K562 (cell line): ENCODE results near the gene CERS6. TPM values are rescaled to one million over a fixed set of nuclear protein-coding genes. Genes with fewer than 3 reads are reported as not detected.

Experiments used
- ATAC-seq: fragments of 200-7000 bp; cut with Tn5 transposase; 3 replicates; pipeline ENCODE4 v1.9.1; 2020; ENCODE audit warnings: moderate library complexity
- BruUV-seq: library from RNA; stranded (reverse); fragments of 400-500 nt; replicated peaks from 2 replicates; lab custom pipeline; 2021; lab: Mats Ljungman, UMichigan
- CTCF ChIA-PET: fragments of 300-600 bp; formaldehyde crosslinking; extraction: SDS; loops from one replicate; lab custom pipeline; 2021; ENCODE audit warnings: low intra/inter-chr PET ratio; lab: Yijun Ruan, JAX
- POLR2A ChIA-PET: fragments of 300-600, 350-650 bp; sonication (Branson Sonifier 250); formaldehyde crosslinking; extraction: SDS; loops from one replicate; lab custom pipeline; 2021; ENCODE audit warnings: antibody characterized with exemption, inconsistent platforms; lab: Yijun Ruan, JAX
- DNase-seq, 4 experiments: peaks; one replicate each; pipeline versions ENCODE4 v3.0.0 to v3.0.0-alpha.2; 2011 to 2018; ENCODE audit warnings: low spot score in 3 of 4, mixed read lengths in 3 of 4; ENCODE audit errors: extremely low read depth in 1 of 4
- FAIRE-seq: peaks from 2 replicates; lab custom pipeline; 2011; peaks lifted over from hg19 to GRCh38; lab: Jason Lieb, UNC
- H2AFZ ChIP-seq: 2 replicates; pipeline ENCODE4 v1.6.0; 2011; ENCODE audit warnings: low read depth, low read length, control low read depth, inconsistent platforms
- H3K27ac ChIP-seq: fragments of 200-600 bp; 3 replicates; pipeline ENCODE4 v1.8.0; 2011; ENCODE audit warnings: low read depth, mild to moderate bottlenecking, control low read depth, inconsistent platforms, low read length, moderate library complexity, mixed read lengths; ENCODE audit errors: extremely low read depth
- H3K27me3 ChIP-seq, 2 experiments: fragments of 300-600 bp in 1 of 2; 2 replicates in 1 of 2; 3 replicates in 1 of 2; pipeline versions ENCODE4 v1.6.0 to v1.8.0; 2011; ENCODE audit warnings: inconsistent platforms in 2 of 2, low read length in 2 of 2, mild to moderate bottlenecking in 1 of 2, mixed read lengths in 1 of 2, moderate library complexity in 1 of 2; ENCODE audit not compliant: control insufficient read depth in 2 of 2, insufficient read depth in 2 of 2
- H3K36me3 ChIP-seq: fragments of 300-600 bp; 3 replicates; pipeline ENCODE4 v1.8.0; 2011; ENCODE audit warnings: mild to moderate bottlenecking, low read length, inconsistent platforms; ENCODE audit not compliant: control insufficient read depth, insufficient read depth
- H3K4me1 ChIP-seq, 2 experiments: fragments of 200-600 bp in 1 of 2; replicated peaks in 1 of 2; 2 replicates in 1 of 2; 3 replicates in 1 of 2; pipeline versions ENCODE4 v1.5.1 to v1.8.0; 2011; ENCODE audit warnings: inconsistent platforms in 2 of 2, low read length in 2 of 2, mild to moderate bottlenecking in 1 of 2, mixed read lengths in 1 of 2, moderate library complexity in 1 of 2; ENCODE audit not compliant: control insufficient read depth in 2 of 2, insufficient read depth in 2 of 2
- H3K4me2 ChIP-seq: 2 replicates; pipeline ENCODE4 v1.6.1; 2011; ENCODE audit warnings: low read length, control low read depth, inconsistent platforms, mixed read lengths; ENCODE audit not compliant: insufficient read depth
- H3K4me3 ChIP-seq: fragments of 200-600 bp; sonication (generic), shearing (Covaris generic); 2 replicates; pipeline ENCODE4 v1.5.1; 2016; ENCODE audit warnings: control low read depth, inconsistent platforms
- H3K79me2 ChIP-seq: fragments of 200-600 bp; 3 replicates; pipeline ENCODE4 v1.8.0; 2011; ENCODE audit warnings: low read length, inconsistent platforms; ENCODE audit not compliant: control insufficient read depth, insufficient read depth
- H3K9ac ChIP-seq, 2 experiments: 2 replicates each; pipeline versions ENCODE4 v1.6.0 to v1.6.1; 2011; ENCODE audit warnings: low read depth in 2 of 2, low read length in 2 of 2, control low read depth in 1 of 2, inconsistent platforms in 1 of 2, mild to moderate bottlenecking in 1 of 2, mixed read lengths in 1 of 2; ENCODE audit not compliant: insufficient read depth in 1 of 2
- H3K9me1 ChIP-seq: one replicate; pipeline ENCODE4 v1.6.0; 2011; ENCODE audit warnings: inconsistent platforms, mild to moderate bottlenecking, low read length, moderate library complexity; ENCODE audit not compliant: control insufficient read depth, insufficient read depth
- H3K9me3 ChIP-seq: replicated peaks from 2 replicates; pipeline ENCODE4 v1.5.1; 2011; ENCODE audit warnings: low read depth, low read length, inconsistent platforms; ENCODE audit not compliant: control insufficient read depth, insufficient read depth
- H4K20me1 ChIP-seq: replicated peaks from 2 replicates; pipeline ENCODE4 v1.6.1; 2011; ENCODE audit warnings: low read length, inconsistent platforms, mixed read lengths; ENCODE audit not compliant: control insufficient read depth, insufficient read depth
- ELF4 ChIP-seq: fragments of 450-650 bp; formaldehyde crosslinking; IDR thresholded peaks from 2 replicates; pipeline ENCODE4 v1.4.0; 2022; ENCODE audit warnings: missing genetic modification characterization
- FOXK2 ChIP-seq, 2 experiments: fragments of 450-650 bp; IDR thresholded peaks in 1 of 2; conservative IDR thresholded peaks in 1 of 2; 2 replicates each; pipeline ENCODE4 v1.6.1; 2016; ENCODE audit warnings: low read depth in 2 of 2, mild to moderate bottlenecking in 1 of 2
- GATAD2A ChIP-seq: fragments of 450-650 bp; IDR thresholded peaks from 2 replicates; pipeline ENCODE4 v1.6.1; 2017
- HEY1 ChIP-seq: fragments of 250-450 bp; sonication (Bioruptor Pico); IDR thresholded peaks from 2 replicates; pipeline ENCODE4 v1.5.0; 2020; ENCODE audit warnings: mild to moderate bottlenecking, moderate library complexity, borderline replicate concordance
- HNRNPL ChIP-seq: fragments of 200-400 bp; formaldehyde crosslinking; IDR thresholded peaks from 2 replicates; pipeline ENCODE4 v1.6.1; 2017; ENCODE audit warnings: low read depth, mild to moderate bottlenecking, low read length
- KLF1 ChIP-seq: fragments of 450-650 bp; IDR thresholded peaks from 2 replicates; pipeline ENCODE4 v1.6.1; 2016; ENCODE audit warnings: missing genetic modification characterization, missing compliant biosample characterization
- MED1 ChIP-seq: sonication (generic); formaldehyde crosslinking; IDR thresholded peaks from 2 replicates; pipeline ENCODE4 v1.8.1; 2023; ENCODE audit warnings: missing genetic modification reagents, borderline replicate concordance
- NCOA1 ChIP-seq: fragments of 450-650 bp; IDR thresholded peaks from 2 replicates; pipeline ENCODE4 v1.6.1; 2016; ENCODE audit warnings: low read depth
- NR2C1 ChIP-seq, 2 experiments: fragments of 450-650 bp; IDR thresholded peaks; 2 replicates each; pipeline ENCODE4 v1.6.1; 2017; ENCODE audit warnings: mild to moderate bottlenecking in 2 of 2, antibody characterized with exemption in 1 of 2, inconsistent platforms in 1 of 2, missing compliant biosample characterization in 1 of 2, missing genetic modification characterization in 1 of 2
- RBFOX2 ChIP-seq: fragments of 200-400 bp; formaldehyde crosslinking; IDR thresholded peaks from 2 replicates; pipeline ENCODE4 v1.6.1; 2017; ENCODE audit warnings: low read depth, mild to moderate bottlenecking, low read length, moderate library complexity
- SMAD4 ChIP-seq: fragments of 250-450 bp; sonication (Bioruptor Pico); conservative IDR thresholded peaks from 2 replicates; pipeline ENCODE4 v1.8.0; 2021; ENCODE audit warnings: inconsistent platforms, mild to moderate bottlenecking, moderate library complexity
- TAF15 ChIP-seq: fragments of 200-400 bp; formaldehyde crosslinking; IDR thresholded peaks from 2 replicates; pipeline ENCODE4 v1.6.1; 2017; ENCODE audit warnings: mild to moderate bottlenecking, low read depth, low read length, moderate library complexity
- TRIM28 ChIP-seq: fragments of 450-650 bp; IDR thresholded peaks from 2 replicates; pipeline ENCODE4 v1.6.1; 2017
- ZNF217 ChIP-seq: sonication (generic); formaldehyde crosslinking; IDR thresholded peaks from 2 replicates; pipeline ENCODE4 v1.8.0; 2022; ENCODE audit warnings: mild to moderate bottlenecking, missing genetic modification reagents
- ZNF23 ChIP-seq: fragments of 250-450 bp; sonication (Bioruptor Pico); IDR thresholded peaks from 2 replicates; pipeline ENCODE4 v1.4.0; 2020; ENCODE audit warnings: mild to moderate bottlenecking
- ZNF239 ChIP-seq: fragments of 250-450 bp; sonication (Bioruptor Pico); IDR thresholded peaks from 2 replicates; pipeline ENCODE4 v1.4.0; 2020; ENCODE audit warnings: mild to moderate bottlenecking
- ZNF324 ChIP-seq: fragments of 250-450 bp; sonication (Bioruptor Pico); IDR thresholded peaks from 2 replicates; pipeline ENCODE4 v1.4.0; 2020; ENCODE audit warnings: mild to moderate bottlenecking
- ZNF444 ChIP-seq: fragments of 250-450 bp; sonication (Bioruptor Pico); IDR thresholded peaks from 2 replicates; pipeline ENCODE4 v1.4.0; 2020; ENCODE audit warnings: mild to moderate bottlenecking, moderate library complexity
- WGBS: fragments of 100-300 bp; shearing (Covaris generic); methylation state at CpG from one replicate; pipeline ENCODE4 v1.1.6; 2016; ENCODE audit warnings: low coverage, mixed read lengths; ENCODE audit not compliant: insufficient coverage; ENCODE audit errors: missing lambda C conversion rate; 5-methylcytosine and 5-hydroxymethylcytosine counted together
- in situ Hi-C: fragments of 300-500 bp; cut with MboI; formaldehyde crosslinking; loops from 4 replicates; pipeline ENCODE4 v1.15.0; 2018; ENCODE audit warnings: inconsistent platforms, mixed read lengths
- intact Hi-C: fragments of 100-400 bp; cut with micrococcal nuclease; formaldehyde crosslinking; loops from 2 replicates; pipeline ENCODE4 v1.14.2; 2022
- polyA plus RNA-seq, 8 experiments: library from polyadenylated mRNA; depleted of rRNA in 4 of 8; stranded (reverse) in 5 of 8; unstranded in 3 of 8; fragments of >200 nt; fragmentation: Nextera tagmentation in 2 of 8; fragmentation: Illumina TruSeq in 1 of 8; extraction: Ambion mirVana in 2 of 8; extraction: Trizol in 1 of 8; gene quantifications; 2 replicates each; pipeline versions ENCODE4 v1.2.1 to v1.2.3, GENCODE V29; 2011 to 2014; ENCODE audit warnings: inconsistent platforms in 1 of 8, missing spikeins in 1 of 8
- total RNA-seq, 7 experiments: library from RNA; depleted of rRNA in 6 of 7; stranded (reverse); fragments of >200 nt in 6 of 7; fragmentation: Illumina TruSeq in 2 of 7; extraction: Trizol in 2 of 7; gene quantifications; 2 replicates each; pipeline versions ENCODE4 v1.2.1 to v1.2.3, GENCODE V29; 2011 to 2021; ENCODE audit warnings: low replicate concordance in 1 of 7
- TF ChIP-seq, protein P1 (sequence below): fragments of 250-450 bp; sonication (Bioruptor Pico); IDR thresholded peaks from 2 replicates; pipeline ENCODE4 v1.8.0; 2021; ENCODE audit warnings: borderline replicate concordance, mild to moderate bottlenecking, moderate library complexity; ENCODE audit not compliant: poor library complexity, severe bottlenecking

CERS6 gene
- total and polyA plus RNA-seq, 9 of the 15 experiments (the other 6 are each of a cell fraction or from before 2014, with no cell fraction given): 1.6 to 13.6 (median 11.4) TPM

GRCh38 chr2:168736649-168737445 lies 280.8 kb downstream of the CERS6 start:
- no peak overlapping the region for H3K27ac ChIP-seq
- H3K79me2 ChIP-seq: no peaks in the 10 kb centered on the region
- H4K20me1 ChIP-seq: no peaks in the 10 kb centered on the region
- H2AFZ ChIP-seq: no peak overlapping the region
- TF ChIP-seq TRIM28: no peak
- TF ChIP-seq HEY1 (CRISPR knock-in tag): no peak
- TF ChIP-seq, protein P1, sequence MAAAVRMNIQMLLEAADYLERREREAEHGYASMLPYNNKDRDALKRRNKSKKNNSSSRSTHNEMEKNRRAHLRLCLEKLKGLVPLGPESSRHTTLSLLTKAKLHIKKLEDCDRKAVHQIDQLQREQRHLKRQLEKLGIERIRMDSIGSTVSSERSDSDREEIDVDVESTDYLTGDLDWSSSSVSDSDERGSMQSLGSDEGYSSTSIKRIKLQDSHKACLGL: no peak
- no peak for TF ChIP-seq ELF4 (CRISPR knock-in tag)
- no peak for TF ChIP-seq SMAD4 (CRISPR knock-in tag)
- no peak for TF ChIP-seq ZNF23 (CRISPR knock-in tag)
- TF ChIP-seq MED1: no peak
- no peak for TF ChIP-seq ZNF239 (CRISPR knock-in tag)
- TF ChIP-seq ZNF324: no peak
- no peak for TF ChIP-seq KLF1 (tag)
- no peak for TF ChIP-seq HNRNPL
- TF ChIP-seq NCOA1: no peak
- no peak for TF ChIP-seq ZNF444
- no peak for TF ChIP-seq ZNF217 (CRISPR knock-in tag)
- TF ChIP-seq GATAD2A: no peak
- TF ChIP-seq FOXK2 (conservative IDR thresholded peaks at IDR 0.05 in 1 of 2, IDR thresholded peaks at IDR 0.05 in 1 of 2; ENCODE audit: low read depth in 2 of 2): no peak
- TF ChIP-seq NR2C1 (IDR thresholded peaks at IDR 0.05): no peak
- TF ChIP-seq NR2C1 (tag; IDR thresholded peaks at IDR 0.05): no peak
- no peak for TF ChIP-seq TAF15
- TF ChIP-seq RBFOX2: no peak
- intact Hi-C loops (no loop called here), in situ Hi-C loops (no loop called here)
- no peaks in the 10 kb centered on the region for H3K9me1 ChIP-seq
- peak; percentile 19 for FAIRE-seq
- H3K4me1 ChIP-seq: peaks cover 0 to 7% of the 10 kb centered on the region in 2 experiments; a peak in 3 of 5 replicates
- H3K27me3 ChIP-seq: no peaks in the 10 kb centered on the region
- H3K4me3 ChIP-seq: no peak overlapping the region
- no peak overlapping the region for H3K9ac ChIP-seq
- no peak overlapping the region for H3K4me2 ChIP-seq
- WGBS: 69% methylated on average over 12 of the region's 12 CpGs
- no peaks in the 10 kb centered on the region; the same call in 2 of the 3 replicates for H3K36me3 ChIP-seq
- ATAC-seq: no peak
- BruUV-seq: no TSS peak
- CTCF ChIA-PET: no interaction called here
- POLR2A ChIA-PET: interaction anchor here (0.6 to 0.7 kb wide), 2 partner anchors 19 to 28 kb away, joined by 3 read pairs; no protein-coding TSS in a partner anchor
- no peaks in the 10 kb centered on the region for H3K9me3 ChIP-seq
- no peak for DNase-seq
